Measurements from ENCODE around the gene AGAP1. TPM values are rescaled to one million over a fixed set of nuclear protein-coding genes. Genes with fewer than 3 reads are reported as not detected.

Gene AGAP1
- total RNA-seq, 1 donor: 12.3 TPM

DNA sequence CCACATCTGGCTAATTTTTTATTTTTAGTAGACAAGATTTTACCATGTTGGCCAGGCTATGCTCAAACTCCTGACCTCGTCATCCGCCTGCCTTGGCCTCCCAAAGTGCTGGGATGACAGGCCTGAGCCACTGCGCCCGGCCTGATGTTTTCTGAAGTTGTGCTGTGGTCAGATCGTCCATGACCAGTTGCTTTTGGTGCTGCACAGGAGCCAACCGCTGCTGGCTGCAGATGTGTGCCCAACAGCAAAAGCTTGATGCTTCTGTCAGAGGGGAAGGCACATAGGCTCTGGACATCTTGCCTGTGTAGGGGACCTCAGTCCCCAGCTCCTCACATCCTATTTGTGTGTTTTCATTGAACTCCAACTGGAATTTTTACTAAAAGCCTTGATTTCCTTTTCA, 218.3 kb downstream of the AGAP1 start:
- no peak for TF ChIP-seq CTCF (IDR thresholded peaks at IDR 0.05; ENCODE audit: insufficient read depth, low read length)
- no peak overlapping the region for H3K4me3 ChIP-seq (ENCODE audit: low read depth, low read length)
- no peak for DNase-seq (ENCODE audit: low read depth)

GRCh38 chr2:235713189-235713588, 219.3 kb downstream of the AGAP1 start:
- no peak for DNase-seq (ENCODE audit: low read depth)
- no peak for TF ChIP-seq CTCF (IDR thresholded peaks at IDR 0.05; ENCODE audit: insufficient read depth, low read length)
- H3K4me3 ChIP-seq (ENCODE audit: low read depth, low read length): no peak overlapping the region

DNA sequence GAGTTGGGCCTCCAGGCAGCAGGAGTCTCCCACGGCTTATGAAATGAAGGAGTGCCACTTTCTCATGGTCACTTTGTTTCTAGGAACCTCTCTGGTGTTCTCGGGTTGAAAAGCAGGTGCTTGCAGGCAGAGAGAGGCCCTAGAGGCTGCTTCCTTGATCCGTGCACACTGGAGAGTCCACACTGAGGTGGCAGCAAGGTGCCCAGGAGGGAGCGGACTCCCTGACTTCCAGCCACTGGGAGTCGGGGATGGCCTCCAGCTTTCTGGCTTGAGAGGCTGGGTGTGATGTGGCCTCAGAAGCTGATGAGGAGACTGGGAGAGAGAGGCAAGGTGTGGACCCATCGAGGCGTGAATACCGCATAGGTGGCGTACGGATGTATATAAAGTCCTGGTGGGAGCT, 221.8 kb downstream of the AGAP1 start:
- DNase-seq (ENCODE audit: low read depth): no peak
- no peak overlapping the region for H3K4me3 ChIP-seq (ENCODE audit: low read depth, low read length)
- no peak for TF ChIP-seq CTCF (IDR thresholded peaks at IDR 0.05; ENCODE audit: insufficient read depth, low read length)

DNA sequence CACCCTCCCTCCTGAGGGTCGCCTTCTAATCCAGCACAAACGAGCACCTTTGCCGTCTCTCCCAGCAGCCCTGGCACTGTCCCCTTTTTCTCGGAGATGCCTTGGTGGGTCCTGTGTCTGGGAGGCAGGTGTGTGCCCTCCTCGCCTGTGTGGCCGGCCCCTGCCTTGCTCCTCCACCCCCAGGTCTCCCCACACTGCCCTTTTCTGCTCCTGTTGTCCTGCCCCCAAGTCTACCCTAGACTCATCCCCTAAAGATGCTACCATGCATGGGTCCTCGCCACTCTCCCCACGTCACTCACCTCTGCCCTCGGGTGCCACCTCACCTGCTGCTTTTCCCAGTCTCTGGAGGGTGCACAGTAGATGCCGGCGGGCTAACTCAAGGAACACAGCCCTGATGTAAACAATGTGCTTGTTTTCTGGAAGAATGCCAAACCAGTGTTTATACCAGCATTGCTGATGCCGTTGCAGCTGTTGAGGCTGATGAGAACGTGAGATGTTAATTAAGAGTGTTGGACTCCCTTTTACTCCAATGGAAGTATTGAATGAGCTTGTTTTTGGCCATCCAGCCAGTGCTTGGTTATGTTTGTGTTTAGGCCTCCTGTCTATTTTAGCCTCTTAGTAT, 223.1 kb downstream of the AGAP1 start:
- H3K4me3 ChIP-seq (ENCODE audit: low read depth, low read length): no peak overlapping the region
- TF ChIP-seq CTCF (IDR thresholded peaks at IDR 0.05; ENCODE audit: insufficient read depth, low read length): no peak
- no peak for DNase-seq (ENCODE audit: low read depth)

DNA sequence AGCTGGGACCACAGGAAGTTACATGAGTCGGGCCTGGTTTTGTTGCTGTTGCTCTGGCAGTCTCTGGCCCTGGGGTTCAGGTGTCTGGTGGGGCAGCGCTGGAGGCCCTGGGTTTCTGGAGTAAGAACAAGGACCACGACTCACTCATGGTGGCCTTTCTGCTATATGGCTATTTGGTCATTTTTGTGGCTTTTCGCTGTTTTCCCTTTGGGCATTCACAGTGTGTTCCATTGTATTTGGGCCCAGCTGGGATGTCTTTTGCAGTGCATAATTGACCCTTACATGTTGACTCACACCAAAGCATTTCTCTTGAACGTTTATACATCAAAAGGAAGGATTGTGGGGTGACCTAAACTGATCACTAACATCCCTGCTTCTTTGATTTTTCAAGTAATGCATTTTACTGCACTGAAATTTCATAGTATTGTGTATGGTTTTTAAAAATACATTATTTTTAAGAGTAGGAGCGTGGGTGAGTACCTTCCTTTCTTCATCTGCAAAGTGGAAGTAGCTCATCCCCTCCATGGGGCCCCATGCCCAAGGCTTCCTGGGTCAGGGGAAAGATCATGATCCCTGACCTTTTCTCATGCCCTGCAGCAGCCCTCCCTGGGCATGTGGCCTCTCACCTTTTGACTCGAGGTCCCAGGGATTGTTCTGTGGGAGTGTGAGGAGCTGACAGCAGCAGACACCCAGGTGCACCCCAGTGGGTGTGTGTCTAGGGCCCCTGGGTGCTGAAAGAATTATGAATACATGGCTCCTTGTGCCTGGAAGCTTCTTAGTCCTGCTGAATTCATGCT, 225.5 kb downstream of the AGAP1 start:
- no peak for TF ChIP-seq CTCF (IDR thresholded peaks at IDR 0.05; ENCODE audit: insufficient read depth, low read length)
- DNase-seq (ENCODE audit: low read depth): no peak
- no peak overlapping the region for H3K4me3 ChIP-seq (ENCODE audit: low read depth, low read length)

GRCh38 chr2:235721625-235722024, 227.8 kb downstream of the AGAP1 start:
- no peak for TF ChIP-seq CTCF (IDR thresholded peaks at IDR 0.05; ENCODE audit: insufficient read depth, low read length)
- H3K4me3 ChIP-seq (ENCODE audit: low read depth, low read length): no peak overlapping the region
- DNase-seq (ENCODE audit: low read depth): no peak
